ENCODE data around the gene SRD5A3.

SRD5A3 gene

DNA sequence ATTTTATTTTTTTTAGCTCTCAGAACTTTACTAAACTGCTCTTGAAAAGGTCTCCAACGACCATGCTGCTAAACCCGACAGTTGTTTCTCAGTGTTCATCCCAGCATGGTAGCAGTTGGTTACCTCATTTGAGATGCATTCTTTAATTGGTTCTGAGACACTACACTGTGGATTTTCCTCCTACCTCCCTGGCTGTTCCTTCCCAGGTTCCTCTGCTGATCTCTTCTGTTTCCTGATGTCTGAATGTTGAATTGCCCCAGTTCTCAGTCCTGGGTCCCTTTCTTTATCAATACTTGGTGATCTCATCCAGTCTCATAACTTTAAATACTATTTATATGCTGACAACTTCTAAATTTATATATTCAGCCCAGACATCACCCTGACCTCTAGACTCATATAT lies 30.7 kb downstream of the SRD5A3 start:
- no peak for DNase-seq (ENCODE audit: low spot score)

- DNase-seq (ENCODE audit: low spot score) = no peak
Measured at GRCh38 chr4:55378617-55379467, 32.8 kb downstream of the SRD5A3 start.

- no peak for DNase-seq (ENCODE audit: low spot score)
Measured at GRCh38 chr4:55380576-55380975, 34.5 kb downstream of the SRD5A3 start.

DNA sequence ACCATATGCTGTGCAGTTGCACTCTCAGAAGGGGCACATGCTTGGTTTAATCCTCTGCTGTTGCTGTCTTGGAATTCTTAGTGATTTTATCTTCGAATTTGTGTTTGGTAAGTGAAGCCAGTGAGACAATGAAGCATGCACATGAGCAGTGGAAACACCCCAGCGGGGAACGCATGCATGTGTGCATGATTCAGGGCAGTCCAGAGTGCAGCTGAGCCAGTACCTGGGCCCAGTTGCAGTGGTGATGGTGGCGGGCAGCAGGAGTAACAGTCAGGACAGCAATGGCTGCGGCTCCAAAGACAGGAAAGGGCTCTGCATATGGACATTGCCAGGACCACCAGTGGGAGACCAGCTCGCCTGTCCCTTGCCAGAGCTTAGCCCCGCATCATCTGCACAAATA lies 35.5 kb downstream of the SRD5A3 start:
- DNase-seq (ENCODE audit: low spot score) = no peak

DNA sequence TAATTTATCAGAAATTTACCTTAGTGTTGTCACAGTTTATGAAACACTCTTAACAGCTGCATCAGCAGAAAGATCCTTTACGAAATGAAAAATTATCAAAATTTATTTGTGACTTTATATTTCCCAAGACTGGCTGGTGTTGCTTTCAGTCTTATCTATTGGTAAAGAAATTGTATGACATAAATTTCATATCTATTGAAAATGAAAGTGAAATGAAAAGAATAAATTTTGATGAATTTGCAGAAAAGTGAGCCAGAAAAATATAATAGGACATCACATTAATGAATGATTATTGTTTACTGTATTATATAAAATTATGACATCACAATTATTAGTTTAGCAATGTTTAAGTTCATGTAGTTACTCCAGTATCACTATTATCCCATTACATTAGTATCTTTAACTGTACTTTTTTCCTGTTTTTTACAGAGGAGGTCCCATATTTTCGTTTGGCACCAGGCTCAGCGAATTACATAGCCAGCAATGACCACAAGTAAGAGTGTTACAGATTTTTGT lies 36.5 kb downstream of the SRD5A3 start:
- no peak for DNase-seq (ENCODE audit: low spot score)

- DNase-seq (ENCODE audit: low spot score) = no peak
Measured at GRCh38 chr4:55385201-55385649, 39.2 kb downstream of the SRD5A3 start.

DNA sequence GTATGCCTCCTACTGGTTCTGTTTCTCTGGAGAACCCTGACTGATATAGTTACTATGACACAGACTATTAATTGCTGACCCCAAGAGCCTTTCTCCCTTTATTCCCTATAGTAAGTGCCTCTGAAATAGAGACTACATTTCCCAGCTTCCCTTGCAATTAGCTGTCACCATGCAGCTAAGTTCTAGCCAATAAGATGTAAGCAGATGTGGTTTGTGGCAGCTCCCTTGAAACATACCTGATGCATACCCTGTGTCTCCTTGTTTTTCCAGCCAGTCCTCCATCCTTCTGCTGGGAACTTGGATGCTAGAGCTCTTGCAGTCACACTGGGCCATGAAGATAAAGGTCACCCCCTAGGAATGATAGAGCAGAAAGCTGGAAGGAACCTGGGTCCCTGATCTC lies 40.0 kb downstream of the SRD5A3 start:
- DNase-seq (ENCODE audit: low spot score) = peak; percentile 41

DNA sequence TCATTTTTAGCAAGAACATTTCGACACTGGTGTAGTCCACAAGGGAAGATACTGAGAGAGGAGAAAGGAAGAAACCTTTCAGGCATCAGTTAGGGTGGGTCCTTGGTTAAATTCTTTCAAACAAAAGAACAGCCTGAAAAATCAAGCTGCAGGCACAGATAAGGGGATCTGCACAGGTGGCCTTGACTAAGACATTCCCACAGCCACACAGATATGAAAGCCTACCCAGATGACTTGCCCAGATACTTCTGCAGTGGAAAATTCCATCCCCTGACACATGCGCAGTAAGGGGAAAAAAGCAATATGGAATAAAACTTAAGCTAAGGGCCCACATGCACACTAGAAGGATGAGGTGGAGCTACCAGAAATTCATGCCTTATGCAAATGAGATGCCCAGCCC lies 40.8 kb downstream of the SRD5A3 start:
- no peak for DNase-seq (ENCODE audit: low spot score)

DNA sequence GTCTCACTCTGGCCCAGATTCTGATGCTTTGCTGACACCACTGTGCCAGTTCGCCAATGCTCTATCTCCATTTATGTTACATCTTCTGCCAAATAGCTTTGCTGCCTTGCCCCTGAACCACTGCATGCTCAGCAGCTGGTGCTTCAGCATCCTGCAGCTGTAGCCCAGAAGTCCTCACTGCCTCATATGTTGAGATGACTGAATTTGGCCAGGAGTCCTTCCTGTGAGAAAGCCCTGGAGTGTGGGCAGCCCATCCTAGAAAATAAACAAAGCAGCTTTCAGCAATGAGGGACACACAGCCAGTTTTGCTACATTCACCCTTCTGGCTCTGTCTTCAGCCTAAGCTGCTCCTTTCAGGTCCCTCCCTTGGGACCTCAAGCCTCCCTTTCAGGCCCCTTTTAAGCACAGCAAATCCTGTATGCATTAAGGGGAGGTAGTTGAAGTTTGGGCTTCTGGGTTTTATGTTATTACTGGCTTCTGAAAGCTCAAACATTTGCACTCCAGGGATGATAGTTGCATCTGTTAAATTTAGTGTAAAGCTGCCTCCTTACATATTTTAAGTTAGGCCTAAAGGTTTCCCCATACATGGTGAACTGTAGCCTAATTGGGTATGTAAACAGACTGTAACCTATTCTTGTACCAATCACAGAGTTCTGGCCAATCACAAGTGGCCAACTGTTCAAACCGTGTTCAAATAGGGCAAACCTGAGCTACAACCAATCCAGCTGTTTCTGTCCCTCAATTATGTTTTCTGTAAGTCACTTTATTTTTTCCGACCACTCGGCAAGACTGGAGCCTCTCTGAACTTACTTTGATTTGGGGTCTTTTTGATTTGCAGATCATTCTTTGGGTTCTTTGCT lies 47.6 kb downstream of the SRD5A3 start:
- DNase-seq (ENCODE audit: low spot score) = peak; percentile 52

DNA sequence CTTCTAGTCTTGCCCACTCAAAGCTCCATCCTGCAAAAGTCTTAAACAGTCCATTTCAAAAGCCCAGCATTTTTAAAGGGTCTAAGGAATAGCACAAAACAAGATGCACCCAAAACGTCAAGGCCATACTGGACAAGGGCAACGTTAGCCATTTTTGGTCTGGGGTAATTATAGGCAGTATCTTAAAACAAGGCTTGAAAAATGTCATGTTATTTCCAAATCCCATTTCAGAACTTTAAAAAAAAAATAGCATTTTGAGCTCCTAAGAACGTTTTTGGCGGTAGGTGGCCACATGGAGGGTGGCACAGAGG lies 49.1 kb downstream of the SRD5A3 start:
- DNase-seq (ENCODE audit: low spot score) = no peak

- peak; percentile 91 for DNase-seq (ENCODE audit: low spot score)
Measured at GRCh38 chr4:55395529-55396307, 49.7 kb downstream of the SRD5A3 start, which contains the start of gene TMEM165. Gene TMEM165, plus strand, starts transcription at chr4:55395957. Its CDS starts 233 bp downstream, at chr4:55396190.

- peak; percentile 46 for DNase-seq (ENCODE audit: low spot score)
Measured at GRCh38 chr4:55396308-55397125, 50.5 kb downstream of the SRD5A3 start.

GRCh38 chr4:55397126-55397436 lies 51.0 kb downstream of the SRD5A3 start:
- no peak for DNase-seq (ENCODE audit: low spot score)

DNA sequence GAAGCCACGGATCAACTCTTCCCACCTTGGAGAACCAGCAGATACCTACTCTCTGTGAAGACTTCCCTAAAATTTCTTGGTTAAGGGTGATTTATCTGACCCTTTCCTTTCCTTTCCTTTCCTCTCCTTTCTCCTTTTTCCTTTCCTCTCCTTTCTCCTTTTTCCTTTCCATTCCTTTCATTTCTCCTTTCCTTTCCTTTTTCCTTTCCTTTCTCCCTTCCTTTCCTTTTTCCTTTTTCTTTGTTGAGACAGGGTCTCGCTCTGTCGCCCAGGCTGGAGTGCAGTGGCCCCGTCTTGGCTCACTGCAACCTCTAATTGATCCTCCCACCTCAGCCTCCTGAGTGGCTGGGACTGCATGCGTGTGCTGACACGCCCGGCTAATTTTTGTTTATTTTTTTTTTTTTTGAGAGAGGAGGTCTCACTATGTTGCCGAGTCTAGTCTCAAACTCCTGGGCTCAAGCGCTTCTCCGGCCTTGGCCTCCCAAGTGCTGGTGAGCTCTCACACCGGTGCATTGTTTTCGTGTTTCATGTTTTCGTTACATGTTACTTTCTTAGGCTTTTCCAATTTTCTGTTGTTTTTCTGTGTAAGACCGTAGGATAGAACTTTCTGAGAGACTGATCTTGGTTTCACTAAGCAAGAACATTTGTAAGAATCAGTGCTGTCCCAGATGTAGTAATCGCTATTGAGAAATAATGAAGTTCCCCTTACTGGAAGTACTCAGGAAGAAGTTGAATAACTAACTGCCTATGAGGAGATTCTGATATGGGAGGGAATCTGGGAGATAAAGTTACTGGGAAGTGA lies 51.7 kb downstream of the SRD5A3 start:
- no peak for DNase-seq (ENCODE audit: low spot score)

DNA sequence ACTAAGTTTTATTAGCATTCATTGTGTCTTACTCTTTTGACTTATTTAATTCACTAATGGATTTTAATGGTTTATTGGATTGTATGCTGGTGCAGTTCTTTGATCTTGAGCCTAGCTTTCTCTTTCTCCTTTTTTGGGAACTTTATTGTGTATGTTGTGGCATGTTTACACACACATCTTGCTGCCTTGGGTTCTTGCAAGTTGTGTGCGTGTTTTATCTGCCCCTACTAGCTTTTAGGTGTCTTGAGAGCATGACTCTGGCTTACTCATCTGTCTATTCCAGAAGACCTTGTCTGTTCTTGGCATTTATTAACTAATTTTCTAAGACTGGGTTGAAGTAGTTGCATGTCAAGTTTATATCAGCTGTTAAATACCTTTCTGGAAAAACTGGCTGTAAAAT lies 52.4 kb downstream of the SRD5A3 start:
- peak; percentile 39 for DNase-seq (ENCODE audit: low spot score)

DNA sequence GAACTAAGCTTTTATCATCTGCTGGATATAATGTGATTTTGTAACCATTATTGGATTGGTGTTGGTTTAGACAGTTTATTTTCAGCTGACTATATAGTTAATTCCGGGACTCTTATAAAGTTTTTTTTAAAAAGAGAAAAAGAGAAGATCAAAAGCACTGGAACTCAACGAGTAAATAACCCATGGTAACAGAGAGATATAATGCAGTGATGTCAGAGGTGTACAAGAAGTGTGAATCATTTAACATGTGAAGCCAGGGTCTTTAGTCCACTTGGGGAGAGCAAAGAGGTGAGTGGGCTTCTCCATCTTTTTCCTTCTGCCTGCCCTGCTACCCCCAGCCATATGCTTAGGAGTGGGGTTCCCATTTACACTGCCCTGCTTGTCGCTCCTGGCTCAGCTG lies 52.9 kb downstream of the SRD5A3 start:
- DNase-seq (ENCODE audit: low spot score) = no peak

DNA sequence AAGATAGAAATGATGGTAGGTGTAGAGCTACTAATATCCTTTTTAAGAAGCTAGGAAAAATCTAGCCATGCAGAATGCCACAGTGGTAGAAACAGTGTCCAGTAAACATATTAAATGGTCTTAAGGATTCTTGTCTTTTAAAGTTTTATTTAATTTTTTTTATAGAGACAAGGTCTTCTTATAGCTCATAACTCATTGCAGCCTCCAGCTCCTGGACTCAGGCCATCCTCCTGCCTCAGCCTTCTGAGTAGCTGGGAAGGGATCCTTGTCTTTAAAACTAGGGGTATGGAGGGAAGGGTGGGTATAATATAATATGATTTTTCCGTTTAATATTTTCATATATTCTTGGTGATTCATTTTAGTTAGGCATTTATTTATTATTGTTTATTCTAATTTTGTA lies 53.5 kb downstream of the SRD5A3 start:
- no peak for DNase-seq (ENCODE audit: low spot score)

DNA sequence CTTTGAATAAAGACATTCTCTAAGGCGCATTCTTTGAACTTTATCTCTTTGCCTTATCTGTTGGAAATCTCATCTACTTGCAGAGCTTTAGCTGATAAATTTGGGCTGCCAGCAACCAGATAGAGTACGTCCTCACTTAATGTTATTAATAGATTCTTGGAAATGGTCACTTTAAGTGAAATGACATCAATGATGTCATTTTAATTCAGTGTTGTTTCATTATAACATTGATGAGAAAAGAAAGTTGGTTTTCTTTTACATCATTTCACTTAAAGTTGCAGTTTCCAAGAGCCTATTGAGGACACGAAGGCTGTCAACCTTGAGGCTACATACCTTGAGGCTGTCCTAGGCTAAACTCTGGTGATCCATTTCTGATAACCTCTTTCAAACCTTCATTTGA lies 59.0 kb downstream of the SRD5A3 start:
- DNase-seq (ENCODE audit: low spot score) = no peak

- no peak for DNase-seq (ENCODE audit: low spot score)
Measured at GRCh38 chr4:55406545-55406944, 60.5 kb downstream of the SRD5A3 start.

DNA sequence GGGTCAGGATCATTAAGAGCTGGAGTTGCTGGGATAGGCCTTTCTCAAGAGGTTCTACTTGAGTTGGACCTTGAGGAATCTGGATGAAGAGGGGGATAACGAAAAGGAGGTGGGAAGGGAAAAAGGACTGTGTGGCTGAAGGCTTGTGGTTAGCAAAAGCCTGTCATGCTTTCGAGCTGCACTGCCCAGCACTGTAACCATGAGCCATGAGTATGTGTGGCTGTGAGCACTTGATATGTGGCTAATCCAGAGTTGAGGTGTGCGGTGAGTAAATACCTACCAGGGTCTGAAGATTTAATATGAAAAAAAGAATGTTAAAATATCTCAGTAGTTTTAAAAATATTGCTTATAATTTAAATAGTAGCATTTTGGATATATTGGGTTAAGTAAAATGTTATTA lies 61.1 kb downstream of the SRD5A3 start:
- DNase-seq (ENCODE audit: low spot score) = no peak

GRCh38 chr4:55407764-55408163 lies 61.7 kb downstream of the SRD5A3 start:
- no peak for DNase-seq (ENCODE audit: low spot score)

Data from AG08396 (cell line).